Measurements from ENCODE around the gene DCDC2C.
A peak's percentile ranks its signal among the peaks of the same experiment; 100 is the strongest.

DCDC2C gene

GRCh38 chr2:3655871-3656761, 47.3 kb upstream of the DCDC2C start:
- Histone ChIP-seq H3F3A (ENCODE audit: insufficient read depth, low read length) (peaks cover 8% of the 10 kb centered on the region), H2AFZ (ENCODE audit: low read length) (no peak overlapping the region), H3K9me2 (ENCODE audit: low read depth, low read length) (no peaks in the 10 kb centered on the region), H3K36me3 (ENCODE audit: insufficient read depth, low read length) (no peaks in the 10 kb centered on the region), H3K9ac (ENCODE audit: low read length) (peak overlapping the region; percentile 82), H3K4me3 (ENCODE audit: low read depth, low read length, poor library complexity, severe bottlenecking) (peak overlapping the region; percentile 5), H3K27me3 (ENCODE audit: insufficient read depth, low read length) (no peaks in the 10 kb centered on the region), H3K4me1 (ENCODE audit: insufficient read depth, low read length, severe bottlenecking) (peaks cover 94% of the 10 kb centered on the region), H3K27ac (ENCODE audit: low read depth, low read length, poor library complexity, severe bottlenecking) (peak overlapping the region; percentile 99), H4K20me1 (ENCODE audit: insufficient read depth, low read length) (no peaks in the 10 kb centered on the region), H3K9me3 (ENCODE audit: low read length) (no peaks in the 10 kb centered on the region), H3K4me2 (ENCODE audit: low read length) (peak overlapping the region; percentile 45; the same call in 1 of the 2 replicates), H3K79me2 (ENCODE audit: insufficient read depth, low read length) (no peaks in the 10 kb centered on the region)
- TF ChIP-seq CTCF (IDR thresholded peaks at IDR 0.05; ENCODE audit: low read length) (no peak), EZH2 (IDR thresholded peaks at IDR 0.05; ENCODE audit: borderline replicate concordance, low read length) (no peak)

DNA sequence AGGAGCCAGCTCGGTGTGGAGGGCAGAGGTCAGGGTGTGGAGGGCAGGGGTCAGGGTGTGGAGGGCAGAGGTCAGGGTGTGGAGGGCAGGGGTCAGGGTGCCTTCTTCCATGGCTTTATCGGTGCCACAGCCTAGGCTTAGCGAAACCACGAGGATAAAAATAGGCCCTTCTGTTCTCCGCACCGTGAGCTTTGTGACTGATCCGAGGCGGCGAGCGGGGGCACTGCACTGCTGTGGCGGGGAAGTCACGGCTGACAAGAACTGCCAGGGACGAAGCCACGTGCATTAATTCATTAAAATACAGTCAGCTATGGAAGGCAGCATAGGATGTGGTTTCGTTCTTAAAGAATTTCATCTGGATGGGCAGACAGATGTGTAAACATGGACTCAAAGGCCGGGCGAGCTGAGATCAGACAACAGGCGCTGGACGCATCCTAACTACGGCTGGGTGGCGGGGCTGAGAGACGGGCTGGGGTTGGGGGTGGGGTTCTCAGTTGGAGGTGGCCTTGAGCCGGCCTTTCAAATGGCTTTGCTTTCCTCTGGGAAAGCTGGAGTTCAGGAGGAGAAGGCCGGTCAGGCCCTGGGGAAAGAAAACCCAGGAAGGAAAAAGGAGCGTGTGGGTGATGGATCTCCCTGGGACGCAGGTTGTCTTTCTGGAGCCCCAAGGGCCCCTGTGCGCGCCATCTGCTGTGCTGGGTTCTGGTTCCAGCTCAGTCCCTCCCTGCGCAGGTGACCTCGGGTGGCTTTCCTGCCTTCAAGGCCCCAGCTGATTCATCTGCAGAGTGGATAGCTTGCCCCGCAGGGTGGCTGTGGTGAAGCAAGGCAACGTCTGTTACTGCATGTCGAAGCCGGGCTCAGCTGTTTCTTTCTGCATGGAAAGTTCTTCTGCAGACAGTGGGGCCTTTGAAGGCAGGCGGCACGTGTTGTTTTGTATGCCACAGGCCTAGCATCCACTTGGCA, 46.3 kb upstream of the DCDC2C start:
- Histone ChIP-seq H3K4me1 (ENCODE audit: insufficient read depth, low read length, severe bottlenecking) (peaks cover 95% of the 10 kb centered on the region), H4K20me1 (ENCODE audit: insufficient read depth, low read length) (no peaks in the 10 kb centered on the region), H3K9ac (ENCODE audit: low read length) (peak overlapping the region; percentile 82), H3K4me2 (ENCODE audit: low read length) (peak overlapping the region; percentile 60), H3K27ac (ENCODE audit: low read depth, low read length, poor library complexity, severe bottlenecking) (peak overlapping the region; percentile 99), H3K27me3 (ENCODE audit: insufficient read depth, low read length) (no peaks in the 10 kb centered on the region), H2AFZ (ENCODE audit: low read length) (no peak overlapping the region), H3K79me2 (ENCODE audit: insufficient read depth, low read length) (no peaks in the 10 kb centered on the region), H3K9me3 (ENCODE audit: low read length) (no peaks in the 10 kb centered on the region), H3K4me3 (ENCODE audit: low read depth, low read length, poor library complexity, severe bottlenecking) (peak overlapping the region; percentile 5), H3K9me2 (ENCODE audit: low read depth, low read length) (no peaks in the 10 kb centered on the region), H3K36me3 (ENCODE audit: insufficient read depth, low read length) (no peaks in the 10 kb centered on the region), H3F3A (ENCODE audit: insufficient read depth, low read length) (peaks cover 8% of the 10 kb centered on the region)
- TF ChIP-seq EZH2 (IDR thresholded peaks at IDR 0.05; ENCODE audit: borderline replicate concordance, low read length) = no peak
- TF ChIP-seq CTCF (IDR thresholded peaks at IDR 0.05; ENCODE audit: low read length) = peak; percentile 51

GRCh38 chr2:3657881-3658280, 45.5 kb upstream of the DCDC2C start, which contains the start of gene ALLC:
Gene ALLC (plus strand): TSS chr2:3658200. CDS start chr2:3671158, 12,958 bp downstream.
- Histone ChIP-seq H3F3A (ENCODE audit: insufficient read depth, low read length) (peaks cover 8% of the 10 kb centered on the region), H3K9me2 (ENCODE audit: low read depth, low read length) (no peaks in the 10 kb centered on the region), H2AFZ (ENCODE audit: low read length) (no peak within 1 kb of the TSS), H3K27ac (ENCODE audit: low read depth, low read length, poor library complexity, severe bottlenecking) (peak within 1 kb of the TSS; percentile 99), H3K9ac (ENCODE audit: low read length) (peak within 1 kb of the TSS; percentile 82), H3K4me2 (ENCODE audit: low read length) (peak within 1 kb of the TSS; percentile 60), H3K4me3 (ENCODE audit: low read depth, low read length, poor library complexity, severe bottlenecking) (peak within 1 kb of the TSS; percentile 36), H3K27me3 (ENCODE audit: insufficient read depth, low read length) (no peaks in the 10 kb centered on the region), H4K20me1 (ENCODE audit: insufficient read depth, low read length) (no peaks in the 10 kb centered on the region), H3K79me2 (ENCODE audit: insufficient read depth, low read length) (no peaks in the 10 kb centered on the region), H3K4me1 (ENCODE audit: insufficient read depth, low read length, severe bottlenecking) (peaks cover 95% of the 10 kb centered on the region), H3K36me3 (ENCODE audit: insufficient read depth, low read length) (no peaks in the 10 kb centered on the region), H3K9me3 (ENCODE audit: low read length) (no peaks in the 10 kb centered on the region)
- TF ChIP-seq EZH2 (IDR thresholded peaks at IDR 0.05; ENCODE audit: borderline replicate concordance, low read length) = no peak
